ENCODE data around the gene ADAMTS2. TPM values are rescaled to one million over a fixed set of nuclear protein-coding genes. Genes with fewer than 3 reads are reported as not detected.

The ADAMTS2 gene
- total and polyA plus RNA-seq, 2 donors (not counting 1 experiment from before 2014, with no cell fraction given), result 16.2 to 70.2 TPM

- H3K36me3 ChIP-seq (ENCODE audit: control insufficient read depth, insufficient read depth, low read length), result no peaks in the 10 kb centered on the region
- no peak overlapping the region for H3K9ac ChIP-seq (ENCODE audit: insufficient read depth, low read length)
Measured at GRCh38 chr5:179185941-179186411, 159.3 kb downstream of the ADAMTS2 start.

GRCh38 chr5:179185256-179185940 is 159.9 kb downstream of the ADAMTS2 start:
- H3K9me3 ChIP-seq (ENCODE audit: control insufficient read depth, insufficient read depth, low read depth, low read length), result no peaks in the 10 kb centered on the region
- H3K9ac ChIP-seq (ENCODE audit: insufficient read depth, low read length), result no peak overlapping the region
- no peak for DNase-seq (ENCODE audit: low read depth in 2 of 2)
- H3K4me2 ChIP-seq (ENCODE audit: extremely low read depth, insufficient read depth, low read length), result no peak overlapping the region
- no peak overlapping the region for H2AFZ ChIP-seq (ENCODE audit: low read length)
- H3K4me1 ChIP-seq (ENCODE audit: control insufficient read depth, extremely low read depth, insufficient read depth, low read length), result no peaks in the 10 kb centered on the region
- no peaks in the 10 kb centered on the region for H3K36me3 ChIP-seq (ENCODE audit: control insufficient read depth, insufficient read depth, low read length)
- H3K27ac ChIP-seq (ENCODE audit: insufficient read depth, low read length), result no peak overlapping the region
- H3K27me3 ChIP-seq (ENCODE audit: control insufficient read depth, insufficient read depth, low read length), result no peaks in the 10 kb centered on the region
- no peaks in the 10 kb centered on the region for H3K79me2 ChIP-seq (ENCODE audit: control insufficient read depth, insufficient read depth, low read length)
- no peaks in the 10 kb centered on the region for H4K20me1 ChIP-seq (ENCODE audit: control insufficient read depth, extremely low read depth, insufficient read depth, low read length)
- no peak for TF ChIP-seq EZH2 (IDR thresholded peaks at IDR 0.05; ENCODE audit: low read length, missing control alignments)
- no peak for TF ChIP-seq CTCF (conservative IDR thresholded peaks at IDR 0.05 in 1 of 2, IDR thresholded peaks at IDR 0.05 in 1 of 2; ENCODE audit: low read depth in 1 of 2, low read length in 2 of 2)
- no peak overlapping the region for H3K4me3 ChIP-seq (replicated peaks in 1 of 4; ENCODE audit: control extremely low read depth in 1 of 4, insufficient read depth in 1 of 4, low read depth in 3 of 4, low read length in 4 of 4)

More at GRCh38 chr5:179185941-179186411, 159.3 kb downstream of the ADAMTS2 start:
- Histone ChIP-seq H4K20me1 (ENCODE audit: control insufficient read depth, extremely low read depth, insufficient read depth, low read length) (no peaks in the 10 kb centered on the region), H2AFZ (ENCODE audit: low read length) (no peak overlapping the region), H3K79me2 (ENCODE audit: control insufficient read depth, insufficient read depth, low read length) (no peaks in the 10 kb centered on the region), H3K27me3 (ENCODE audit: control insufficient read depth, insufficient read depth, low read length) (no peaks in the 10 kb centered on the region), H3K4me3 (replicated peaks in 1 of 4; ENCODE audit: control extremely low read depth in 1 of 4, insufficient read depth in 1 of 4, low read depth in 3 of 4, low read length in 4 of 4) (no peak overlapping the region), H3K27ac (ENCODE audit: insufficient read depth, low read length) (no peak overlapping the region), H3K9me3 (ENCODE audit: control insufficient read depth, insufficient read depth, low read depth, low read length) (no peaks in the 10 kb centered on the region), H3K4me1 (ENCODE audit: control insufficient read depth, extremely low read depth, insufficient read depth, low read length) (no peaks in the 10 kb centered on the region), H3K4me2 (ENCODE audit: extremely low read depth, insufficient read depth, low read length) (no peak overlapping the region)
- no peak for DNase-seq (ENCODE audit: low read depth in 2 of 2)
- TF ChIP-seq CTCF (conservative IDR thresholded peaks at IDR 0.05 in 1 of 2, IDR thresholded peaks at IDR 0.05 in 1 of 2; ENCODE audit: low read depth in 1 of 2, low read length in 2 of 2) (no peak), EZH2 (IDR thresholded peaks at IDR 0.05; ENCODE audit: low read length, missing control alignments) (no peak)

GRCh38 chr5:179184521-179185050 is 160.7 kb downstream of the ADAMTS2 start:
- no peak overlapping the region for H2AFZ ChIP-seq (ENCODE audit: low read length)
- no peaks in the 10 kb centered on the region for H3K79me2 ChIP-seq (ENCODE audit: control insufficient read depth, insufficient read depth, low read length)
- H3K4me1 ChIP-seq (ENCODE audit: control insufficient read depth, extremely low read depth, insufficient read depth, low read length), result no peaks in the 10 kb centered on the region
- no peaks in the 10 kb centered on the region for H3K9me3 ChIP-seq (ENCODE audit: control insufficient read depth, insufficient read depth, low read depth, low read length)
- H3K4me3 ChIP-seq (replicated peaks in 1 of 4; ENCODE audit: control extremely low read depth in 1 of 4, insufficient read depth in 1 of 4, low read depth in 3 of 4, low read length in 4 of 4), result no peak overlapping the region
- peaks cover 3% of the 10 kb centered on the region for H3K36me3 ChIP-seq (ENCODE audit: control insufficient read depth, insufficient read depth, low read length)
- no peaks in the 10 kb centered on the region for H3K27me3 ChIP-seq (ENCODE audit: control insufficient read depth, insufficient read depth, low read length)
- no peaks in the 10 kb centered on the region for H4K20me1 ChIP-seq (ENCODE audit: control insufficient read depth, extremely low read depth, insufficient read depth, low read length)
- no peak for TF ChIP-seq EZH2 (IDR thresholded peaks at IDR 0.05; ENCODE audit: low read length, missing control alignments)
- TF ChIP-seq CTCF (conservative IDR thresholded peaks at IDR 0.05 in 1 of 2, IDR thresholded peaks at IDR 0.05 in 1 of 2; ENCODE audit: low read depth in 1 of 2, low read length in 2 of 2), result no peak
- DNase-seq (ENCODE audit: low read depth in 2 of 2), result no peak
- no peak overlapping the region for H3K27ac ChIP-seq (ENCODE audit: insufficient read depth, low read length)
- H3K9ac ChIP-seq (ENCODE audit: insufficient read depth, low read length), result no peak overlapping the region
- no peak overlapping the region for H3K4me2 ChIP-seq (ENCODE audit: extremely low read depth, insufficient read depth, low read length)
